Right forelimb (tissue), 1 donor: ENCODE measurements around the gene EXD1.
"Not testable (repeated sequence)": the region's sequence is repeated elsewhere in the genome, so short reads cannot be mapped to it uniquely, and the experiment has no call there.

Experiments used
- DNase-seq: peaks from one replicate; pipeline ENCODE4 v3.0.0-alpha.2; 2018

The EXD1 gene

DNA sequence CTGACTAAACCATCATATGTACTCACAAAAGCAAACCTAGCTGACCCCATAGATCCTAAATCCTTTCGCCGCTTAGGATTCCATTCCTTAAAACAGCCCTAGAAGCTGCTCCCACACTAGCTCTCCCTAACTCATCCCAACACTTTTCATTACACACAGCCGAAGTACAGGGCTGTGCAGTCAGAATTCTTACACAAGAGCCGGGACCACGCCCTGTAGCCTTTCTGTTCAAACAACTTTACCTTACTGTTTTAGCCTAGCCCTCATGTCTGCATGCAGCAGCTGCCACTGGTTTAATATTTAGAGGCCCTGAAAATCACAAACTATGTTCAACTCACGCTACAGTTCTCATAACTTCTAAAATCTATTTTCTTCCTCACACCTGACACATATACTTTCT, 95.0 kb downstream of the EXD1 start:
- not testable (repeated sequence) for DNase-seq

DNA sequence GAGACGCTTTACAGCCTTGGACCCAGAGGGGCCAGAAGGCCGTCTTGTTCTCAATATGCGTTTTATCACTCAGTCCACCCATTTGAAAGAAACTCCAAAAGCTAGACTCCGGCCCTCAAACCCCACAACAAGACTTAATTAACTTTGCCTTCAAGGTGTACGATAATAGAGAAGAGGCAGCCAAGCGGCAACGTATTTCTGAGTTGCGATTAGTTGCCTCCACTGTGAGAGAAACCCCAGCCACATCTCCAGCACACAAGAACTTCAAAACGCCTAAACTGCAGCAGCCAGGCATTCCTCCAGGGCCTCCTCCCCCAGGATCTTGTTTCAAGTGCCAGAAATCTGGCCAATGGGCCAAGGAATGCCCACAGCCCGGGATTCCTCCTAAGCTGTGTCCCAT, 97.1 kb downstream of the EXD1 start:
- no peak for DNase-seq
